Activated CD8-positive, alpha-beta memory T cell treated with anti-CD3 and anti-CD28 coated beads for 24 hours (primary cell): Measurements from ENCODE around the gene CROCC.
"Not testable (repeated sequence)": the region's sequence is repeated elsewhere in the genome, so short reads cannot be mapped to it uniquely, and the experiment has no call there.

ENCODE experiments used
- DNase-seq: peaks from one replicate; pipeline ENCODE4 v3.0.0-alpha.2; 2020

Gene CROCC

GRCh38 chr1:16916036-16916880 is 5.5 kb upstream of the CROCC start:
- not testable (repeated sequence) for DNase-seq

- no peak for DNase-seq
Observed at GRCh38 chr1:16918371-16918770, 3.4 kb upstream of the CROCC start.

GRCh38 chr1:16918936-16919665 is 2.6 kb upstream of the CROCC start:
- DNase-seq, result not testable (repeated sequence)

GRCh38 chr1:16920951-16921350 is 780 bp upstream of the CROCC start:
- DNase-seq, result no peak

- no peak for DNase-seq
Observed at GRCh38 chr1:16922466-16922865, 735 bp downstream of the CROCC start.

- no peak for DNase-seq
Observed at GRCh38 chr1:16922885-16923431, 1.2 kb downstream of the CROCC start.

- DNase-seq, result no peak
Observed at GRCh38 chr1:16924216-16924918, 2.6 kb downstream of the CROCC start.

- DNase-seq, result no peak
Observed at GRCh38 chr1:16924919-16925477, 3.3 kb downstream of the CROCC start.

GRCh38 chr1:16925635-16926490 is 4.1 kb downstream of the CROCC start:
- DNase-seq, result no peak

- no peak for DNase-seq
Observed at GRCh38 chr1:16926491-16927073, 4.9 kb downstream of the CROCC start.

- DNase-seq, result no peak
Observed at GRCh38 chr1:16927256-16927655, 5.5 kb downstream of the CROCC start.

GRCh38 chr1:16927711-16928485 is 6.2 kb downstream of the CROCC start:
- no peak for DNase-seq

GRCh38 chr1:16929146-16930041 is 7.7 kb downstream of the CROCC start:
- not testable (repeated sequence) for DNase-seq

- DNase-seq, result not testable (repeated sequence)
Observed at GRCh38 chr1:16931206-16931934, 9.6 kb downstream of the CROCC start.

GRCh38 chr1:16933945-16934344 is 12.2 kb downstream of the CROCC start:
- DNase-seq, result not testable (repeated sequence)

GRCh38 chr1:16936580-16936979 is 14.8 kb downstream of the CROCC start:
- DNase-seq, result not testable (repeated sequence)

GRCh38 chr1:16938351-16939321 is 16.9 kb downstream of the CROCC start:
- DNase-seq, result no peak
